Stimulated activated CD8-positive, alpha-beta memory T cell treated with anti-CD3 and anti-CD28 coated beads, Interleukin-12 subunit alpha, Interleukin-12 subunit beta, amount 100 ng/mL, for 24 hours (primary cell): ENCODE measurements around the gene CACNG6.
"Not testable (repeated sequence)": the region's sequence is repeated elsewhere in the genome, so short reads cannot be mapped to it uniquely, and the experiment has no call there.

Source experiments
- DNase-seq: peaks from one replicate; pipeline ENCODE4 v3.0.0-alpha.2; 2020; ENCODE audit errors: extremely low read depth

The CACNG6 gene, protein sequence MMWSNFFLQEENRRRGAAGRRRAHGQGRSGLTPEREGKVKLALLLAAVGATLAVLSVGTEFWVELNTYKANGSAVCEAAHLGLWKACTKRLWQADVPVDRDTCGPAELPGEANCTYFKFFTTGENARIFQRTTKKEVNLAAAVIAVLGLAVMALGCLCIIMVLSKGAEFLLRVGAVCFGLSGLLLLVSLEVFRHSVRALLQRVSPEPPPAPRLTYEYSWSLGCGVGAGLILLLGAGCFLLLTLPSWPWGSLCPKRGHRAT

GRCh38 chr19:53991224-53992113, at the start of gene CACNG6:
Gene CACNG6, plus strand, starts transcription at chr19:53991637. Its CDS starts 1,241 bp downstream, at chr19:53992878.
- DNase-seq, result no peak

DNA sequence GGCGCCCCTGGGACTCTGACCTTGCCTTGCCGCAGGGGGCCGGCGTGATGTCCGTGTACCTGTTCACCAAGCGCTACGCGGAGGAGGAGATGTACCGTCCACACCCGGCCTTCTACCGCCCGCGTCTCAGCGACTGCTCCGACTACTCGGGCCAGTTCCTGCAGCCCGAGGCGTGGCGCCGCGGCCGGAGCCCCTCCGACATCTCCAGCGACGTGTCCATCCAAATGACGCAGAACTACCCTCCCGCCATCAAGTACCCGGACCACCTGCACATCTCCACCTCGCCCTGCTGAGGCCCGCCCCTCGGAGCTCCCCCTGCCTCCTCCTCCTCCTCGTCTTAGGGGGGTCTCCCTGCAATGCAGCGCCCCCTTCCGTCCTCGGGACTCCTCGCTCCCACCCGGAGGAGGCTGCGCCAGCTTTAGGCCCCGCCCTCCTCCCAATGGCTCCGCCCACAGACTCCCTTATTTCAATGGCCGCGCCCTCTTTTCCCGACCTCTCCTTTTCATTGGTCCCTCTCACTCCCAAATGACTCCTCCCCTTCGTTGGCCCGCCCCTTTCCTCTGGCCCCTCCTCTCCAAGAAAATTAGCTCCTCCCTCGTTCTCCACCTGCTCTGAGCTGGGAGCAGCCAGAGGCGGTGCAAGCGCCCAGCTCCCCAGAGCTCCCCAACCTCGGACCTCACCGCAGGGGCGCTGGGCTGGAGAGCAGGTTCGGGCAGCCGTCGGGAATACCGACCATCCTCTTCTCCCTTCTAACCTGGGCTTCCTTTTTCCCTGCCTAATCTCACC, 49.2 kb upstream of the CACNG6 start:
- no peak for DNase-seq

GRCh38 chr19:53944416-53944815, 47.0 kb upstream of the CACNG6 start:
- no peak for DNase-seq

- DNase-seq, result no peak
Observed at GRCh38 chr19:53944933-53945332, 46.5 kb upstream of the CACNG6 start.

DNA sequence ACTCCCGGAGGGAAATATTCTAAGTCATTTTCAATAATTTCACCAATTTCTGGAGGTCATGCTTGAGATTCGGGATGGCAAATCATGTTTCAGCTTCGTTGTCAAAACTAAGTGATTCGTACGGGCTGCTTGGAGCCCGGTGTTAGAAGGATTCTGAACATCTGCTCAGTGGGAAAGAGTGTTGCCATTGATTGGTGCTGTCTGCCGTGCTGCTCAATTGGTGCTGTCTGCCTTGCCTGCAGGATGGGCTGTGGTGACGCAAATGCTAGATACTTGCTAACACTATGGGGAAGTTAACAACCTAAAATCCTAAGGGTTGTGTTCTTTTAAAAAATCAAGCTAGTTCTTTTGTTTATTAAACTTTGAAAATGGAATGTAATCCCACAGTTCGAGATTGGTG, 46.0 kb upstream of the CACNG6 start:
- DNase-seq, result no peak

DNA sequence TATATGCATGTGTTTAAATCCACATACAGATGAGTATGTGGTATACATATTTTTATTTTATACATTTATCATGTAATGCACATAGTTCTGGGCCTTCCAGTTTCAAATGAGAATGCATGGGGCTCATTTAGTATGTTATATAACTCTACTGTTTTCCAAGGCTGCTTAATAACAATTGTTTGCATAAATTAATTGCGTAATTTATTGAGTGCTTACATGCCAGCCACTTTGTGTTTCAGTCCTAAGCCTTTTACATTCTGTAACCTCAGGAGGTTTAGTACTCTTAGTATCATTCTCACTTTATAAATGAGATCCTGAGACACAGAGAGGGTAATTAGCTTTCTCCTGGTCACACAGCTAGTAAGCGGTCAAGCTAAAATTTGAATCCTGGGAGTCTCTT, 45.4 kb upstream of the CACNG6 start:
- DNase-seq, result no peak

DNA sequence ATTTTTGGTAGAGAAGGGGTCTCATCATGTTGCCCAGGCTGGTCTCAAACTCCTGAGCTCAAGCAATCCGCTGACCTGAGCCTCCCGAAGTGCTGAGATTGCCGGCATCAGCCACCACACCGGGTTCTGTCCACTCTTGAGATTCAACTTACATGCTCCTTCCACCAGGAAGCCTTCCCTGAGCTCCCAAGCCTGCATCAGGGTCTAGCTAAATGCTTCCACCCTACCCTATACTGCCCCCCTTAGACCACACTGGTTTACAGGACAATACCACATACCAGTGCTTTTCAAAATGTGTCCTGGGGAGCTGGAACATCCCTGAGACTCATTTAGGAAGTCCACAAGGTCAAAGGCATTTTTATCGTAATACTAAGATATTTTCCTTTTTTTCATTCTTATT, 43.8 kb upstream of the CACNG6 start:
- DNase-seq, result no peak

- DNase-seq, result not testable (repeated sequence)
Observed at GRCh38 chr19:53948611-53949010, 42.8 kb upstream of the CACNG6 start.

DNA sequence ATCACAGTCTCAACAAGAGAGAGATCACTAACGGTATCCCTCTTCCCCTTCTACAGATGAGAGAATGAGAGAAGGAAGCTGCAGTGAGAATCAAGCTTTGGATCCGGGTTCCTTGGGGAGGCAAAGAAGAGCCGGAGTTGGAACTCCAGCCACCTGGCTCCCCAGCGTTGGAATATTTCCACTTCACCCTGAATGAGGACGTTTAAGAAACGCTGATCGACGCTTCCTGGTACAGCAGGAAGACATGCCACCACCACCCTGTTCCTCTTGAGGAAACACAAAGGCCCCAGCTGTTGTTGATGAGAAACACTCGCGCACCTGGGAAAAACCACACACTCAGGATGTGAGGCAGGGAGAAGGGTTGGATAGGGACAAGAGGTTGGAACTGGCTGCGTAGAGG, 40.0 kb upstream of the CACNG6 start:
- no peak for DNase-seq

- no peak for DNase-seq
Observed at GRCh38 chr19:53951947-53952346, 39.5 kb upstream of the CACNG6 start.

GRCh38 chr19:53953383-53953782, 38.1 kb upstream of the CACNG6 start:
- DNase-seq, result no peak

DNA sequence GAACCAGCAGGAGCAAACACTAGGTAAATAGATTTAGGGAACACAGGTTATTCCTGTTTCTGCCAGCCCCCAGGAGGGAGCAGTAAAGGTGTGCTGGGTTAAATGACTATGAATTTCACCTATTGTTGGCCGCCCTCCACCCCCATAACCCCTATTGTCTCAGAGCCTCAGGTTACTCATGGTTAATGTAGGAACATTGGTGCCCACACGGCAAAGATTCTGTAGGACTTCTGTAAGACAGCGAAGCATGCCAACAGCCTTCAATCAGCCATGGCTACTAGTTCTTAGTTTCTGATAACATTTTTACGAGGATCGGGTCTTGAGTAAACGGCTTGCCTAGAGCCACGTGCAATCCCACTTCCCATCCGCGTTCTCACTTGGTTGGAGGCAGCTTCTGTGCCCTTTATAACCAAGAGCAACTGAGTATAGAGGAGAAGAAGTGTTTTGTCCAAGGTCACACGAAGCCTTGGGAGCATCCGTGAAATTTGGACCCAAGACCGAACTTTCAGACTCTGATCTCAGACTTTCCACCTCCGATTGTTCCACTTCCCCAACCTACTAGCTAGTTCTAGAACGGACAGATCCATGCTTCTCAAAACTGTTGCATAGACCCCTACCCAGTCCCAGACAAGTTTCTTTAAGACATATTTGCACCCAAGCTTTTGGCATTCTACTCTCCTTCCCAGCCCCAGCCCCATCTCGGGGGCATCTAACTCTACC, 33.8 kb upstream of the CACNG6 start:
- DNase-seq, result no peak

- no peak for DNase-seq
Observed at GRCh38 chr19:53958168-53958571, 33.3 kb upstream of the CACNG6 start.

DNA sequence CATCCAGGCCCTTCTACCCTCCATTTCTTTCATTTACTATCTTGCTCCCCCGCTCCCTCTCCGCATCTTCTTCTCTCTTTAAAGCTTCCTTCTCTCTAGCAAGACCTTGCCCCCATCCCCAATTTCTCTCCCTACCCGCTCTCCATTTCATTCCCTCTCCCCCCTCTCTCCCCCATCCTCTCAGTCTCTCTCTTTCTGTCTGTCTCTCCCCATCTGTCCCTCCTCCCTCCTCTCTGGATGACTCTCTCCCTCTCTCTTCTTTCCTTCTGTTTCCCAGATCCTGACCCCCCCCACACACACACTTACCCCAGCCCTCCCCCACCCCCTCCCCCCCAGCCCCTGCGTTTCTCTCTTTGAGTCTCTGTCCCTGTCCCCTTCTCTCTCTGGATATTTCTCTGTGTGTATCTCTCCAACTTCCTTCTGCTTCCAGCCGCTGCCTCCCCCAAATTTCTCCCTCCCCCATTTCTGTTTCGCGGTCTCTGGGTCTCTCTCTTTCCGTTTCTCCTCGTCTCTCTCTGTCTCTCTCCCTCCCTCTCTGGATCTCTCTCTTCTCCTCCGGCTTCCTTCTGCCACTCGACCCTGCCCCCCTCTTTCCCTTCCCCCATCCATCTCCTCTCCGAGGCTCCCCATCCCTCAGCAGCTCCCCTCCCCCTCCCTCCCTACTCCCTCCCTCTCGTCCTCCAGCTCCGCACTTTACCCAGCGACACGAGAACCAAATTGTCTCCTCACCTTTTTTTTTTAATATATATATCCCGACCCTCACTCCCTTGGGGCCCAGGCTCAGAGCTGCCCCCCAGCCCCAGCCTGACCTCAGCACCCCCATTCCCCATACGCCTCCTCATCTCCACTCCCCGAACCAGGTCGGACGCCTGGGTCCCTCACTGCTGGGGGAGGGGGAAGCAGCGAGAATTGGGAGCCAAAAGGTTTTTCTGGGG, 32.3 kb upstream of the CACNG6 start:
- DNase-seq, result no peak

GRCh38 chr19:53960187-53960586, 31.2 kb upstream of the CACNG6 start:
- no peak for DNase-seq

DNA sequence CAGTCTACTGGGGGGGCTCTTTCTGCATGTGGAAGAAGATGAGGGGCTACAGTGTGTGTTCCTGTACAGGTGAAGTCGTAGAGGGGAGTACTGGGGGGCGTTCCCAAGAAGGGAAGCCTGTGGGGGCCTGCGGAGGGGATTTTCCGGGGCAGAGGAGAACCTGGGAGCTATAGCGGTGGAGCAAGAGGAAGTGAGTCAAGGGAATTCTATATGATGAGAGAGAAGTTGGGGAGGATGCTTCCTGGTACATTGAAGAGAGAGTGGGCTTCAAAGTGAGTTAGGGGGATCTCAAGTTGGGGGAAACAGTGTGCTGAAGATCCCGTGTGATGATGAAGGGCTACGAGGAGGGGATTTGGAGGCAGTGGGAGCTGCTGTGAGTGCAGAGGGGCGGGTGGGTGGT, 30.6 kb upstream of the CACNG6 start:
- DNase-seq, result no peak

GRCh38 chr19:53961523-53962356, 29.7 kb upstream of the CACNG6 start:
- DNase-seq, result no peak

- no peak for DNase-seq
Observed at GRCh38 chr19:53962887-53963431, 28.5 kb upstream of the CACNG6 start, which contains the start of gene CACNG8. Gene CACNG8, plus strand, starts transcription at chr19:53962937.

- DNase-seq, result no peak
Observed at GRCh38 chr19:53965091-53965490, 26.3 kb upstream of the CACNG6 start.
